HG03565 (cell line): Measurements from ENCODE around the gene ADARB2.
"Not testable (repeated sequence)": the region's sequence is repeated elsewhere in the genome, so short reads cannot be mapped to it uniquely, and the experiment has no call there.

Source experiments
- ATAC-seq: cut with Tn5 transposase; IDR thresholded peaks from one replicate; pipeline ENCODE4 v1.9.1; 2021; ENCODE audit warnings: mild to moderate bottlenecking, moderate library complexity; ENCODE audit not compliant: unreplicated experiment

ADARB2 gene

DNA sequence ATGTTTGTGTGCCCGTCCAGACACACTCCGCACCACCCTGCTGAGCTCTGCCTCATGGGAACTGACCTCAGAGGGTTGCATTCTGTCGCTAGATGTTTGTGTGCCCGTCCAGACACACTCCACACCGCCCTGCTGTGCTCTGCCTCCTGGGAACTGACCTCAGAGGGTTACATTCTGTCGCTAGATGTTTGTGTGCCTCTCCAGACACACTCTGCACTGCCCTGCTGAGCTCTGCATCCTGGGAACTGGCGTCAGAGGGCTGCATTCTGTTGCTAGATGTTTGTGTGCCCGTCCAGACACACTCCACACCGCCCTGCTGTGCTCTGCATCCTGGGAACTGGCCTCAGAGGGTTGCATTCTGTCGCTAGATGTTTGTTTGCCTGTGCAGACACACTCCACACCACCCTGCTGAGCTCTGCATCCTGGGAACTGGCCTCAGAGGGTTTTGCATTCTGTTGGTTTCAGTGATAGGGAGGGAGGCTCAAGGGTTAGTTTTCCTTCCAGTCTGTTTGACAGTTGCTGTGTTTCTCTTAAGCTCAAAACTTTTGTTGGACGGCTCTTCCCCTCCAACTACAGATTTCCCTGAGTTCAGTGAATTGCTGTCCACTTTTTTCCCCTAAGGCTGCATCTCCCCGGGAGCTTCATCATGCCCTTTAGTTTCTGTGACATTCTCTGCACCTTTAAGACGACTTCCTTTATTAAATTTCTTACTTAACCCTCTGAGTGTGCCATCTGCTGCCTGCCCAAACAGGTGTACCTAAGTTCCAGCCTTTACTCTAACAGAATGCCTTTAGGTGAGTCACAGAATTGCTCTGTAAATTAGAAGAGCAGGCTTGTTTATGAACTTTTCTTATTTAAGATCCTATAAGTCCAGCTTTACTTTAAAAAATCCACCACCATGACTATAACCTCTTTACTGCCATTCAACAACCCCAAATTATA lies 119.7 kb downstream of the ADARB2 start:
- not testable (repeated sequence) for ATAC-seq

DNA sequence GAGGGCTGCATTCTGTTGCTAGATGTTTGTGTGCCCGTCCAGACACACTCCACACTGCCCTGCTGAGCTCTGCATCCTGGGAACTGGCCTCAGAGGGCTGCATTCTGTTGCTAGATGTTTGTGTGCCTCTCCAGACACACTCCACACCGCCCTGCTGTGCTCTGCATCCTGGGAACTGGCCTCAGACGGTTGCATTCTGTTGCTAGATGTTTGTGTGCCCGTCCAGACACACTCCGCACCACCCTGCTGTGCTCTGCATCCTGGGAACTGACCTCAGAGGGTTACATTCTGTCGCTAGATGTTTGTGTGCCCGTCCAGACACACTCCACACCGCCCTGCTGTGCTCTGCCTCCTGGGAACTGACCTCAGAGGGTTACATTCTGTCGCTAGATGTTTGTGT lies 120.6 kb downstream of the ADARB2 start:
- not testable (repeated sequence) for ATAC-seq

DNA sequence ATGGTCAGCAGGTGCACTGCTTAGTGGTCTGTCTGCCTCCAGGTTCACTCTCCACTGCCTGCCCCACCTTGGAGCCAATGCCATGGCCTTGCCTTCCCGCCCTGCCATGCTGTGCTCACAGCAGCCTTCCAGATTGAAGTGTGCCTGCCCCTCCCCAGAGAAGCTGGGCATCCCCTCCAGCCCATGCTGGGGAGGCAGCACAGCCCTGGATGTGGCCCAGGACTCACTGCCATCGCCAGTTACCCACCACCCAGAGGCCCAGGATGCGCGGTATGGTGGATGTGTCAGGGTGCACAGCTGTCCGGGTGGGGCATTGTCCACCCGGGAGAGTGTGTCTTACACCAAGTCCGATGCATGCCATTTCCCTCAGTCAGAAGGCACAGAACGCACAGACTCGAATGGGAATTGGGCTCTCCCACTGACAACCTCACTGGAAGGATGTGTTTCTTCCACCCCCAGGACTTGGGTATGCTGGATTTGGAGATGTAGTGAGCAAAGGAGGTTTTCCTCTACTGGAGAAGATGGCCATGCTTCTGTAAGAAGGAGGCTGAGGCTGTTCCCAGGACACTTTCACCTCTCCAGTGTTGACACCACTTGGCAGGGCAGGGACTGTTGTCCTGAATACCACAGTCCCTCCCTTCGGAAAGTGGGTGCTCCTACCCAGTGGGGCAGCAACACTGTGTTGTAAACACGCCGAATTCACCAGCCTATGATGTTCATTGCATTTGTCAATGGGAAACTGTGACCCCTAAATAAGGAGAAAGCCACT lies 122.0 kb downstream of the ADARB2 start:
- no peak for ATAC-seq

DNA sequence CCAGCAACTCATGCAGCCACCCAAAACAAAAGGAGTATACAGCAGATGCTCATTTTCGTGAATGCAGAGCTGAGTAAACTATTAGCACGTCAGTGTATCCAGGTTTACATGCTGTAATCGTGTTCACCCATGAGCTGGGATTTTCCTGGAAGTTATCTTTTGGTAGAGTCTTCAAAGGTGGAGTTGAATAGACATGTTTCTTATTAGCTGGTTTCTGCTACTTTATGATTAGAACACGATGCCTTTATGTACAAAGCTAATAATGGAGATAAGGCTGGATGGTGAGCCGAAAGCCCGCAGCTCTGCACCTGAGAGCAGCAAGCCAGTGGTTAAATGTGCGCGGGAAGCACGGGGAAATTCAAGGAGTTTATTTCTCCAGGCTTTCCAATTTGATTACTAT lies 123.8 kb downstream of the ADARB2 start:
- ATAC-seq: no peak

DNA sequence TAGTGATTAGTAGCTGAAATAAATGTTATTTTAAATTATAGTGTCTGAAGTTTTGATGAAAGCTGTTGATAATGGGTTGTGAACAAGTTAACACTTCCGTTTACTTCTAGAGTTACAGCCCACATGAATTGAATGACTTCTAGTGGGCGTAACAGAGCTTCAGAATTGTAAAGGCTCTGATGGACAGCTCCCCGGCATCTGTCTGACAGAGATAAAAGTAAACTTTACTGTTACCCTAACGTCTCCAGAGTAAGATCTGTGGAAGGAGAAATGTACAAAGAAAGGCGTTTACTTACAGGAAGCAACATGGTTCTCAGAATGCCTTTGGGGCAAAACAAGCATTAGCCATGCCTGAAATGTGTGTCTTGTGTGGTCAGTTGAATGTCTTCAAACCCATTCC lies 124.4 kb downstream of the ADARB2 start:
- ATAC-seq: no peak

DNA sequence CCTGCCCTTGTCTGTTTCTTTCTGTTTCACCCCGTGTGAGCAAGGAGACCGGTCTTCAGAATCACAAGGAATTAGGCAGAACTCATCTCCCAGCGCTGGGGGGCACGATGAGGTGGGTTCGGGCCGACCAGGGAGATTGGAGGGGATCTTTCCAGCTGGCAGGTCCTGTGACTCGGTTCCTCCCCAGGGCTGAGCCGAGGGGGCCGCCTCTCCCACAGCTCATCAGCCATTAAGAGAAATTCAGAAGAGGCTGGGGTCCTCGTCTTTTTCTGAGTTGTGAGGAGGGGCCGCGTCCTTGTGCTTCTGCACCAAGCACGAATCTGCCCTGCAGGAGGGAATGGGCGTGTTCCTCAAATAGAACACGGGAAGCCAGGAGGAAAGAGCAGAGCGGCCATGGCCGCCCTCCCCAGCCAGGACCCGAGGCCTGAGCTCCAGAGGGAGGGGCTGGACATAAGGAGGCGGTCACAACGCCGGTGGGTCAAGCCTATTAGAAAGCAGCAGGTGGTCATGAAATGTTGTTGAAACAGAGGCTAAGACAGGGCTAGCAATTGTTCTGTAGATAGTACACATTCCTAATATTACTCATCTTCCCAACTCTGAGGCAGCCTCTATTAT lies 125.3 kb downstream of the ADARB2 start:
- no peak for ATAC-seq

DNA sequence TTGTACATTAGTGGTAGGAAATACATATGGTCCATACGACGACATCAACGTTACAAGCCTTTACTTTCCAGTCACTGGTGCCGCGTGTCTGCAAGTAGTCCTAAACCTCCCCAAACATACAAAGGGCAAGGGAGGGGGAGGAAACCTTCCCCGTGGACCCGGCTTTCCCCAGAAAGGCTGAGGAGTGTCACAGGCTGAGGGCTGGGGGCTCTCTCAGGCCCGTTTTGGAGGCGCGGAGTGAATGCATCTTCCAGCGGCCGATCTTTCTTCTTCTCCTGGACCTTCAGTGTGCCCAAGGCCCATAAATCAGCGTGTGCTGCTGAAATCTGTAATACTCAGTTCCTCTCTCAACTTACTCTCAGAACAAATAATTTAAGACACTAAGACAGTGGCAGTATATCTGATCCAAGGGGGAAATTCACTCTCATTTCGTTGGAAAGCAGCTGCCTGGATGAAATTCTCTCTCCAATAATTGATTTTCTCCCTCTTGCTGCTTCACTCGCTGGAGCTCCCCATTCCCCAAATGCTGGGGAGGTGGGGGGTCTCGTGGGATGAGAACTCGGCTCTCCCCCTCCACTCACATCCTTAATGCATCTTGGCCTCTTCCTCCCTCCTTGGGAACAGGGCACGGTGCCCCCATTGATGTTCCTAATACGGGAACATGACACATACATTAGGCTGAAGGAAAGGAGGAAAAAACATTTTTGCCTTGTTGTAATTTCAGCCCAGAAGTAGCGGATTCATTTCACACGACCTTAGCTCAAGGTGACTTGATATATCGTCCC lies 126.1 kb downstream of the ADARB2 start:
- no peak for ATAC-seq

DNA sequence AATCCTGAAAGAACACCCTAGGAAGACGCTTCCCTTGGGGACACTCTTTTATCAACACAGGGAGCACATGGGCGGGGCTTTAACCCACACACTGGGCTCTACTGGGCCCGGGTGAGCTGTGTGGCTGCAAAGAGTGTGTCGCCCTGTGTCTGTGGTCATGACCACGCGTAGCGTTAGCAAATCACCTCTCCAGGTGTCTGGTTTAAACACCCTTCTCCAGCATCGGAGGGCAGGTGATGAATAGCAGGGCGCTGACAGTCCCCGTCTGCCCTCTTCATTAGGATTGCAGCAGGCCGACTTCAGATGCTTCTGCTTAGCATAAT lies 127.7 kb downstream of the ADARB2 start:
- ATAC-seq: no peak

DNA sequence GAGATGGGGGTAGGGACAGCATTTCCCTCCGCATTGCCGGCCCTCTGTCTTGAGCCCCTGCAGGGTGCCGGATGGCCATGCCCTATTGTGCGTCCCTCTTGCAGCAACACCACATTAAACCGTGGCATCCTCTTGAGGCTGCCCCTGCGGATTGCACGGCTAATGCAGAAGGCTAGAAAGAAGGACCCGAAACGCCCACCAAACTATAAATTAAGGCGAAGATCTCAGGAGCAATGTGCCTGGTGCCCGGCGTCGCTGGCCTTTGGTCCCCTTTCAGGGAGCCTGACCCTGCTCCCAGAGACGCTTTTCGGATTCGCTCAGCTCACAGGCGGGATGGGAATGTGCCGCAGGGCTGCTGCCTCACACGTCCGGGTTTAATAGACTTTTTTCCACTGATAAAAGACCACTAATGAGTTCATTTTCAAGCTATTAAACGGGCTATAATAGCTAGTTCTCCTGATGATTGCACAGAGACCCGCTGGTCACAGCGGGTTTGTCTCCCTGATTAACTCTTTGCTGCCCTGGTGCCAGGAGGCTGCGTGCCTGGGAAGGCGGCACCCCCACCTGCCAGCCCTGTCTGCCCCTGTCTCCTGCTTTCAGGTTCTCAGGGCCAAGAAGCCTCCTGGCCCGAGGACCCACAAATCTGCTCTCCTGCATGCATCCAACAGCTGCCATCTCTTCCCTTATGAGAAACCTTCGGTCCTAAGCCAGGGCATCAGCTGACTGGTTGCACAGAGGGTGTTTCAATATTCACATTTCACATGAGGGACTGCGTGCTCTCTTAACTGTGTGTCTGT lies 128.3 kb downstream of the ADARB2 start:
- no peak for ATAC-seq

DNA sequence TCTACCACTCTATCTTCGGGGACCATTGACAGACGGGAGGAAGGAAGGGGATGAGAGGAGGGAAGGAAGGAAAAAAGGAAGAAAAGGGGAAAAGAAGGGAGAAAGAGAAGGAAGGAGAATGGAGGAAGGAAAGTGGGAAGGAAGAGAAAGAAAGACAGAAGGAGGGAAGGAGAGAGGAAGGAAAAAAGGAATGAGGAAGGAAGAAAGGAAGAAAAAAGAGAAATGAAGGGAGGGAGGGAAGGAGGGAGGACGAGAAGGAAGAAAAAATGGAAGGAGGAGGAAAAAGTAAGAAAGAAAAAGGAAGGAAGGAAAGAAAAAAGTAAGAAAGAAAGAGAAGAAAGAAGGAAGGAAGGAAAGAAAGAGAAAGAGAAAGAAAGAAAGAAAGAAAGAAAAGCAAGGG lies 128.9 kb downstream of the ADARB2 start:
- no peak for ATAC-seq

DNA sequence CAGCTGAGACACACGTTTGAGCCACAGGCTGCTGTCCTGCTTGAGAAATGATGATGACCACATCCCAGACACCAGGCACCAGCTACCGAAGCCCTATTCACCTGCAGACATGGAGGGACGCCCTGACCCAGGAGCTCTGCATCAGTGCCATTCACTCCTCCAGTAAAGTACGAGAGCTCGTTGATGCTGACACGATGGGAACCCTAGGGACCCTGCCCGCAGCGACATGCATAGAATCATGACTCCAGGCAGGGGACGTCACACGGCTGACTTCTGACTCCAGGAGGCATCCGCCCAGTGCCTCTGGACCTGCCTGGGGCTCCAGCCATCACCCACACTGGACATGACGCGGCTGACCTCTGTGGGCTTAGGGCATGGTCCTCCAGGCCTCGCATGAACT lies 129.9 kb downstream of the ADARB2 start:
- no peak for ATAC-seq

DNA sequence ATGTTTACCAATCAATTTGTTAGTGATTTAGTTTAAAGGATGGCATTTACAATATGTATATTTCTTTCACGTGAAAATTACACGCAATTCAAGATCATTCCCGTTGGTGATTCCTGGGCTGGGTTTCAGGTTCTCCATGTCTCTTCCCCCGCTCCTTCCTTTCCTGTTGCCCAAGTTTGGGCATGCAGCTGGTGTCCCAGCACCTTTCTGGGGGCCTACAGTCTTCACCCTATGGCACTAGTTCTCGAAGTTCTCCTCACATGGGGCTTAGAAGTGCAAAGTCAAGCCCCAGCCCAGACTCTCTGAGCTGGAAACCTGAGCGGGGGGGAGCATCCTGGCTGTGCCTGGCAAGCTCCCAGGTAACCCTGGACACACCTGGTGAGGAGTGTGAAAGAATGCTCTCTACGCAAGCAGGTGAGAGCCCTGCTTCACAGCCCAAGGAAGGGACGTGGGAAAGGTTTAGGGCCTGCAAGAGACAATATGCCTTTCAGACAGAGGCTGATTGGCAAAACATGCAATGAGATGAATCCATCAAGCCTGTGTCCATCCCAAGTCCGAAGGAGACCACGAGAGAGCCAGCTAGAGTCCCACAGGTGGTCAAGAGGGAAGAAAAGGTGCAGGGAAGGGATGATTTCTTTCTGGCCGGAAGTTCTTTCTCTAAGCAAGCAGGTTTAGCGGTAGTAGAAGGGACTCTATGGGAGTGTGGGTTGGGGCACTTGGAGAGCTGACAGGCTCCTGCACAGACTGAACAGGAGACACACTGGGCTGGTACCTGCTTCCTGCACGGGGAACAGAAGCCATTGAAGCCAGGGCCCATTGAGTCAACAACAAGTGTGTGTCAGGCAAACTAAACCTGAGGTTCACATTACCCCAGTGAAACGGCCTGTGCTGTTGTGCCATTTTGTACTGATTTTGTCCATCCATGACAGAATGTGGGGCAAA lies 131.1 kb downstream of the ADARB2 start:
- ATAC-seq: no peak

DNA sequence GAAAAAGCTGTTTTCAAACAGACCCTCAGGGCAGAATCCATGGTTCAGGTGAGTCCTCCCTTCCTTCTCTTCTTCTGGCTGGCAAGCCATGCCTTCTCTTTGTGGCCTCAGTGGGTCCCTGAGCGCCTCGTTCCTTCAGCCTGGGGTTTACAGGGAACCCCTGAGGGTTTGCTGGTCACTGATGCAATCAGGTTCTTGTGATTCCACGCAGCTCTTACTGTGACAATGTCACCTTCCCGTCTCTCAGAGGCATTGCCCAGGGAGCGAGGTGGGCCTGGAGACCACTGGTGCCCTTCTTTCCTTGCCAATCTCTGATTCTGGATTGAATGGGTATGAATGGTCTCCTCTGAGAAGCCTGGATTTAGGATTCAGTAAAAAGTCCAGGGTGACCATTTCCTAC lies 132.2 kb downstream of the ADARB2 start:
- ATAC-seq: no peak

DNA sequence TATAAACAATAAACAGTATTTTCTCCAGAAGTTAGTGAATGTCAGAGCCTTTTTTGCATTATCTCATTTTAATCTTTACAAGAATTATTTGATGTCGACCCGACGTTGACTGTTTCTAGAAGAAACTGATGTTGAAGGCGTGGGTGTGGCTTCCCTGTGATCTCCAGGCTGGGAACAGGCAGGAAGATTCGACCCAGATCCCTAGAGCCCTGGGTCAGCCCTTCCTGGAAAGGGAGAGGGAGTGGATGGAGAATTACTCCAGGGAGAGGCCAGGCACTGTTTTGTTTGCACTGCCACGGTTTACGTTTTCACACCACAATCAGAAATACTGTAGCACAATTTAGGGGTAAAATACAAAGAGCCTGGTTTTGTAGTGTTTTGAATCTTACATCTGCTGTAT lies 133.1 kb downstream of the ADARB2 start:
- ATAC-seq: no peak

DNA sequence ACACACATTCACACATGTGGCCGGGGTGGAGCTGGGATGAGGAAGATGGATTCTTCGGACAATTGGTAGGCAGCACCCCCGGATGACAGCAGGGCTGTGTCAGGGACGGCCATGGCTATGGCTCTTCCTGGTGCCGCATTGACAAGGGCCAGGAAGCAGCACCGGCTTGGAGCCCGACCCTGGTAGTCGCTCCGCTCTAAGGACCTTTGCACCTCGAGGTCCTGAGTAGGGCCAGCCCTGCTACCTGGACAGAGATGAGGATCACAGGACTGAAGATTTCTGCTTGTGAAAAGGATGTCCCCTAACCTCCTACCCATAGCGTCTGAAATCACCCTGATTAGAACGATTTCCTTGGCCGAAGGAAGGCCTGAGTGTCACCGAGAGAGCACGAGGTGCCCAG lies 134.1 kb downstream of the ADARB2 start:
- ATAC-seq: no peak

DNA sequence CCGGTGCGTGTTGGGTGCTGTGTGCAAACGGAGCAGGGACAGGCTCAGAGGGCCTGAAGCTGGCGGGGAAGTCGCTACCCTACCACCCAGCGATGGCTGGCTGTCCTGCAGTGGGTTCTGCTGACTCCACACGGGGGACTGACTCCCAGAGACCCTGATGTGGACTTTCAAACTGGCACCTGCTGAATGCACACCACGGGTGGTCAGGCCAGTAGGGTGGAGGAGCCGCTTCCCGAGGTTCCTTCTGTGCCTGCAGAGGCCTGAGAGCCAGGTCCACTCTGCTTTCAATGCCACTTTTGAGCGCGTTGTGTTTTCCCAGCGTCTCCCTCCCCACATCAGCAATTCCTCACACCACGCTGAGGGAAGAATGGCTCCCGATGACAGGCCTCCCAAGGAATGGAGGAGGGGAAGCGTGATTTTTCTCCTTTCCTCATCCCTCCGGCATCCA lies 135.3 kb downstream of the ADARB2 start:
- ATAC-seq: no peak

DNA sequence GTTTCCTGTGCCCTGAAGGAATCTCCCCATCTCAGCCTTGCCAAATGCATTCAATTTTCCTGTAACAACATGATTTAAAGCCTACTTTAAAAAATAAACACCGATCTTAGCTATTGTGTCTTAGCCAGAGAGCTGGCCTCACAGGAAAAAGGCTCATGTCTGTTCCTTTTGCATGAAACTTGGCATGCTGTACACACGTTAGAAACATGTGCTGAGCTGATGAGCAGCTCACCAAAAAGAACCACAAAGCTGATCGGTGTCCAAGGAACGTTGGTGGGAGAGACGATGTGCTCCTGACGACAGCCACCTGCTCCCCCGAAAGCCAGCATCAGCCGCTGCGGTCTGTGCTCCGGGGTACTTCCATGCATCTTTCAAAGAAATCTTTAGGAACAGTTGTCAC lies 135.9 kb downstream of the ADARB2 start:
- ATAC-seq: no peak

DNA sequence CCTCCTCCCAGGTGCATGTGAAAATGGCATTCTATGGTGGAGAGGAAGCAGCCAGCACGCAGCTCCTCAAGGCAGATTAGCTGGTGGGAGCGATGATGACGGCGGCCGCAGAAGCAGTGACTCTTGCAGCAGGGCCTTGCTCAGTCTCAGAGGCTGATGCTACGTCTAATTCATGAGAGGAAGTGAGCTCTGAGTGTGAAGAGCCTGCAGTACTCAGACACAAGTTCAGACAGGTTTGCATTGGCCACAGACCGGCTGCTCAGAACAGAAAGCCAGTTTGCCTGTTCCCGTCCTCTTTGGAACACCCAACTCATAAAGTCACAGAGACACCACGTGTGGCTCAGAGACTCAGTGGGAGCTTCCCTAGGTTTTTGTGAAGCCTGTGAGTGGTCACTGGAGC lies 136.5 kb downstream of the ADARB2 start:
- no peak for ATAC-seq
